CD4-positive, alpha-beta T cell treated with Interleukin-2 at 100 ng/mL for 4 hours (primary cell): ENCODE measurements around the gene NEB.
A peak's percentile ranks its signal among the peaks of the same experiment; 100 is the strongest.
"Not testable (repeated sequence)": the region's sequence is repeated elsewhere in the genome, so short reads cannot be mapped to it uniquely, and the experiment has no call there.

Experiments
- DNase-seq: peaks from one replicate; pipeline ENCODE4 v3.0.0-alpha.2; 2020; ENCODE audit warnings: low spot score

Gene NEB

DNA sequence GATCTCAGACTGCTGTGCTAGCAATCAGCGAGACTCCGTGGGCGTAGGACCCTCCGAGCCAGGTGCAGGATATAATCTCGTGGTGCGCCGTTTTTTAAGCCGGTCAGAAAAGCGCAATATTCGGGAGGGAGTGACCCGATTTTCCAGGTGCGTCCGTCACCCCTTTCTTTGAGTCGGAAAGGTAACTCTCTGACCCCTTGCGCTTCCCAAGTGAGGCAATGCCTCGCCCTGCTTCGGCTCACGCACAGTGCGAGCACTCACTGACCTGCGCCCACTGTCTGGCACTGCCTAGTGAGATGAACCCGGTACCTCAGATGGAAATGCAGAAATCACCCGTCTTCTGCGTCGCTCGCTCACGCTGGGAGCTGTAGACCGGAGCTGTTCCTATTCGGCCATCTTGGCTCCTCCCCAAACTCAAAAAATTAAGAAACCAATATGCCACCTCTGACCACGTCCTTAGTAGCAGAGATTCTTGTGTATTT is 29.8 kb downstream of the NEB start:
- DNase-seq = not testable (repeated sequence)

DNA sequence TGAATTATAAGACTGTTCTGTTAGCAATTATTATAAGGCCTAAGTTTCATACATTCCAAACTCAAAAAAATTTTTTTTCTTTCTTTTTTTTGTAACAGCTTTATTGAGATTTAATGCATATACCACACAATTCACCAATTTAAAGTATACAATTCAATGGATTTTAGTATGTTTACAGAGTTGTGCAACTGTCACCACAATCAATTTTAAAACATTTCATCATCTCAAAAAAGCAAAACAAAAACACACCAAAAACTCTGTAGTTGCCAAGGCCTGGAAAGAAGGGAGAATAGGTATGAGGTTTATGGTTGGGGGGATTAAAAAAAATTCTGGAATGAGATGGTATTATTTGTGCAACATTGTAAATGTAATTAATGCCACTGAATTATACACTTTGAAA is 36.1 kb downstream of the NEB start:
- DNase-seq = not testable (repeated sequence)

DNA sequence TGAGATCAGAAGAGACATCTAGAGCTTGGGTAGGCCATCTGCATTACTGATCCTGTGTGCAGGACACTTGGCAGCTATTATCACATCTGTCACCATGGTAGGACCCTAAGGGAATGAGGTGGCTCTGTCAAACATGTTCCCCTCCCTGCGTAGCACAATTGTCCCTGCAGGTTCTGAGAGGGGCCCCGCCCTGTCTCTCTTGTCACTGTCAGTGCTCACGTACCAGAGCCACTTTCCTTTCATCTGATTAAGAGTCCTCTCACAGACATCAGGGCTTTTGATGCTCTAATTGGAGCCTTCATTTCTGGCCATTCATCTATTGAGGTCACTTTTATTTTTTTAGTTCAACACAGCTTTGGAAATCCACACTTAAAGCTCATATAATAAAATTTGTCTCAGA is 38.5 kb downstream of the NEB start:
- no peak for DNase-seq

- no peak for DNase-seq
Measured at GRCh38 chr2:151691631-151692030, 42.6 kb downstream of the NEB start.

DNA sequence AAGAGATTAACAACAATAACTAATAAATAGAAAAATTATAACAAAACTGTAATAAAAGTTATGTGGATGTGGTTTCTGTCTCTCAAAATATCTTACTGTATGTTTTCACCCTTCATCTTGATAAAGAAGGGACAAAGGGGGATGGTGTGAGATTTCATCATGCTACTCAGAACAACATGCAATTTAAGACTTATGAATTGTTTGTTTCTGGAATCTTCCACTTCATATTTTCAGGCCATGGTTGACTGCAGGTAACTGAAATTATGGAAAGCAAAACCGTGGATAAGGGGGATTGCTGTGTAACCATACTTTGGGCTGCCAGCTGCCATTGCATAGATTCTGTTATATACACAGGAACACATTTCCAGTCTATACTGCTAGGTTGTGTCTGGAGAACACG is 45.6 kb downstream of the NEB start:
- DNase-seq = no peak

GRCh38 chr2:151682459-151683003 is 51.7 kb downstream of the NEB start:
- DNase-seq = no peak

DNA sequence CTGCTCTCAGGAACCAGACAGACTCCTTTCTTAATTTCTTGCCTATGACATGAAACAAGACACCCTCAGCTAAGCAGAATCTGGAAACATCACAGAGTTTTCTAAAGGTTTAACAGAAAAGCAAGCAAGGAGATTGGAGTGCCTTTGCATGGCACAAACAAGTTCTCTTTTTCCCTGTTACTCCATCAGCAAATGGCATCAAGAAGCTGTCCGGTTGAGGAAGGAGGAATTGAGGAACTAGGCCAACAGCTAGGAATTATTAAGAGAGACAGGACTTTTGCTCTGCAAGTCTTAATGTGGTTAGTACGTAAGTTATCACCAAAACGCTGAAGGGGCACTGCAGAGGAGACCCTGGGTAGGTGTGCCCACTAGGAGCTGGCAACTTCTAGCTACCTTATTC is 53.2 kb downstream of the NEB start:
- DNase-seq = no peak

DNA sequence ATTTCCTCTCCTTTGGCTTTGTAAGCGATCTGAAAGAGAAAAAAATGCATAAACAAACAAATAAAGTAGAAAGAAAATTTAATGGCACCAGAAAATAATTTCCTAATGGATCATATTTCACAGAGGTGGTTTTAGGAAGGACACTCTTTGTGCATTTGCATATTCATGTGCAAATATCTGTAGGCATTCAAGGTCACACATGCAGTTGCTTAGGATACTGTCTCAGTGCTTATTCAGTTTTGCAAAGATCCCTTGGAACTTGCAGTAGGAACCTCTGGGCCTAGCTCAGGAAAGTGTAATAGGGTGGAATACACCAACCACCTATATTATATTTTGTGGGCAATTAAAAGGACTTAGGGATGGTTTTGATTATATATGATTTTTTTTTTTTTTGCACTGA is 54.3 kb downstream of the NEB start:
- DNase-seq = no peak

DNA sequence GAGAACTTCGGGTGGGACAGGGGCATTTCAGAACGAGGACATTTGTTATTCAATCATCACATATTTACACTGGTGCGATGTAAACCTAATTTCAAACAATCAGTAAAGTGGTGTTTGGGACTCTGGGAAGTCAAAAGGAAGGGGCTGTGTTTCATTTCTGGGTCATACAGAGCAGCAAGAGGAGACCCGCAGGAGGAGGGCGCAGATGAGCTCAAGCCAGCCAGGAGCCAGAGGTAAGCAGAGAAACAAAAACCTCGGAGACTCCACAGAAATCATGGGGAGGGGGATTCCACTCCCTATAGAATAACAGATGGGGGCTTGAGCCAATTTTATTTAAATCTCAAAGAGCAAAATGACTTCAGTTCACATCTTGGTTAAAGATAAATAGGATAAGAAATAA is 55.4 kb downstream of the NEB start:
- no peak for DNase-seq

DNA sequence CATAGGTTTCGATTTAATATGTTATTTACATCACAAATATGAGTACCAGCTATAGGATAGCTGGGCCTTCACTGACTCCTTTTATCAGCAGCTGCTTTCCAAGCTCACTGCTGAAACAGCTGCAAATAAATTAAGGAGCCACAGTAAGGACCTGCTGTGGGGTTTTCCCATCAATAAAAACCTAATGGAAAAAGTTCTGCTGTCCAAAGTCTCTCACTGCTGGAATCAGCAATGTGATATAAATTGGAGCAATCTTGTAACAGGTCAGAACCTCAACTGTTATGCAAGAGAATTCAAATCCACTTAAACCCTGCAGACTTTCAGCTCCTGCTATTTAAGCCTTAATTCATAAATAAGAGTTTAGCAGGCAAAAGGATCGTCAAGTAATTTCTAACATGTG is 61.3 kb downstream of the NEB start:
- no peak for DNase-seq

- no peak for DNase-seq
Measured at GRCh38 chr2:151672277-151672676, 62.0 kb downstream of the NEB start.

DNA sequence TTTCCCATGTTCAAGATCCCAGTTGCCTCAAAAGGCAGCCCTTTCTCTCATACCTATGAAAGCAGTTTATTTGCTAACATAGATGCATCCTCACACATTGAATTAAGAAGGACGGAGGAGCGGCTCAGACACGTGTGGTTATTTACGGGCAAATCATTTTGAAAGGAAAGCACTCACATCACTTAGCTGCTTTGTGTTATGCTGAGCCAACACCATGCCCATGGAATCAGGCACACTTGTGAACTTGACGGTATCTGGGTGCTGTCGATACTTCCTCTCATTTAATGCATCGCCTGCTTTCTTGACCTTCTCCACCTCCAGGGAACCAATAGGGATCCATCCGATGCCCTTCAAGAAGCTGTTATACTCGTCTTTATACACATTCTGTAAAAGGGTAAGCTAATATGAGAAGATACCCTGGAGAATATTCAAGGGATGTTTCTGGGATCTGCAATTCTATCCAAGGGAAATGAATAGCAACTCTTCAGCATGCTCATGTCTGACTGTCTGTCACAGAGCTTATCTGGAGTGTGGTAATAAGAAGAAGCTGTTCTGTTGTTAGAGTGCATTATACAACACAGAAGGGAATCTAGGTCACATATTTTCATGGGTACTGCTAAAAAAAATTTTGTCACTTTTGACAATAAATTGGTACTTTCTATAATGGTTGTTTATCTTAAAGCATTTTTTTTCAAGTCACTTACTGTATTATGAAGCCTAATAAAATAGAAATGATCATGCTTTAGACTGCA is 63.3 kb downstream of the NEB start:
- no peak for DNase-seq

DNA sequence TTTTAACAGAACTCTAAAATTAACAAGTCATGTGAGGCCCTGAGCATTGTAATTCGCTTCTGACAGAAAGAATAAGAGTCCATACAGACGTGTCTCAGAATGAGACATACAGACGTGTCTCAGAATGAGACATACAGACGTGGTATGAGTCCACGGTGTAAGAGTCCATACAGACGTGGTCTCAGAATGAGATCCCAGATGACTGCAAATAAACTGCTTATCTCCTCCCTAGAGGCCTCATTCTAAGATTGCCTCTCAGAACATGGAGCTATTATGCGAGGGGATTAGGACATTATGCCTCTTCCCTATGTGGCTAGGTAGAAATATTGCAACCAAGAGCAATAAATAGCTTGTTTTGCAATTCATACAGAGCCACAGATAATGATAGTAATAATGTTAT is 63.9 kb downstream of the NEB start:
- no peak for DNase-seq

GRCh38 chr2:151669585-151670081 is 64.6 kb downstream of the NEB start:
- peak; percentile 38 for DNase-seq

- no peak for DNase-seq
Measured at GRCh38 chr2:151668737-151669136, 65.5 kb downstream of the NEB start.

DNA sequence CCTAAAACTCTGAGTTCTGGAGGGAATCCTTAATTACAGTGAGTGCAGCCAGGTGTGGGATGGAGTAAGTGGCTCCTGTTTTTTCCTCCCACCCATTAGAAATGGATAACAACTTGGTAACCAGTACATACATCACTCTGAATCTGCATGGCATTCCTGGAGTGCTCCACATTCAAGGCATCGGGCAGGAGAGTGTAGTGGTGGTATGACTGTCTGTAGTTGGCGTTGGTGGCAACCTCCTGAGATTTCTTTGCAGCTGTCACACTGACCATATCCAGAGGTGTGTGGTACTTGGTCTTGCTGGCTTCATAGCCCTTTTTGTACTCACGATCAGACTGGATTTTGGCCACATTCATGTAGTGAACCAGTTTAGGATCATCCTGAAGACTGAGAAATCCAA is 68.3 kb downstream of the NEB start:
- DNase-seq = no peak

DNA sequence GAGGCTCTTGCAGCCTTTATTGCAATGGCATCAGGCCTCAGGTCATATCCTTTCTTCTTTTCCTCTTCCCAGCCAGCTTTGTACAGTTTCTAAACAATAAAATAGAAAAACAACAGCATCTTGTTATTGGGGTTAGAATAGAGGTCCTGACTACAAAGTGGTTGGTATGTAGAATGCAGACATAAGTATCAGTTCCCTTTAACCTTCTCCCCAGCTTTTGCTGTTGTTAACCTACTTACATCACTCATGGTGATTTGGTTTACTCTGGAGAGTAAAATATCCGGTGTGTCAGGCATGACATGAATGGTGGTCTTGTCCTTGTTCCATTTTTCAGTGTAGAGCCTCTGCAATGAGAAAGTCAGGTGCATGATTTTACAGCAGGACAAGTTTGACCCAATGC is 69.8 kb downstream of the NEB start:
- no peak for DNase-seq

- DNase-seq = no peak
Measured at GRCh38 chr2:151661625-151662024, 72.7 kb downstream of the NEB start.

DNA sequence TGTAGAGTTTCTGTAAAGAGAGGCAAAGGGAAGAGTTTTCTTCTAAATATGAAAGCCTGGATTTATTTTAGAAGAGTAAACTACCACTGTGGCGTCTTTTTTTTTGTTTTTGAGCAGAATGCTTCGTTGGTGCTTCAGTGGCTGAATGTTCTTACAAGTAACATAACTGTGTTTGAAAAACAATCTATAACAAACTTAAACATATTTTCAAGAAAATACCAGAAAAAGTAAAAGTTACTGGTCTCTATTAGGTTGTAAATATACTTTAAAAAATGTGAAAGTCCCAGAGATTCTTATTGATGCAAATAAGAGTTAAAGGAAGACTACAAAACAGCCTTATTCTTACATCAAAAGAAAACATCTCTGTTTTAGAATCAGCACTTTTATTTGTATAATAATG is 76.2 kb downstream of the NEB start:
- DNase-seq = no peak

DNA sequence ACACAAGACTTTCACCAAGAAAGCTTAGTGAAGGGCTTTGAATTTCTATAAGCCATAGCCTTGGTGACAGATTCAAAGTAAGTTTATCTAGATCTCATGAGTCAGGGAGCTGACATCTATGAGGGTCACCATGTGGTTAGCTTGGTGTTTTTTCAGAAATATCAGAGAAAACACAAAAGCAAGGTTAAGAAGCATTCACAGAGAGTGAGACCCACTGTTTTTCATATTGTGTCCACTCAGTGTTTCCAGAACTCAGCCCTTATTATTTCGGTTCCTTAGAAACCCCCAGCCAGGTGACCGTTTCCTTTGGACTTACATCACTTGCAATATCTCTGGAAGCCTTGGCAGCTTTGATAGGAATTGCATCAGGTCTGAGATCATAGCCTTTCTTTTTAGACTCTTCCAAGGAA is 76.6 kb downstream of the NEB start:
- no peak for DNase-seq

- DNase-seq = no peak
Measured at GRCh38 chr2:151655663-151656398, 78.4 kb downstream of the NEB start.

DNA sequence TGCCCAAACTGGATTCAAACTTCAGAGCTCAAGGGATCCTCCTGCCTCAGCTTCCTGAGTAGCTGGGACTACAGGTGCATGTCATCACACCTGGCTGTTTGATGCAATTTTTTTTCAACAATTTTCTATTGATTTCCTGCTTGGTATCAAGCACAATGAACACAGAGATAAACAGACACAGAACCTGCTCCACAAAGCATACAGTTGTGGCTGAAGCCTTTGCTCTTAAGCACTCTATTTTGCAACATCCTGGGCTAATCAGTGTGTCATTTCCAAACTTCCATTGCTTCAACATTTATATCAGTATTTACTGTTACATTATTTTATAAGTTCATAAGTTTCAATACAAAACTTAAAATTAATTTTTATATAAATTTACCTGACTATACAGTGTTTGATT is 79.4 kb downstream of the NEB start:
- DNase-seq = no peak

DNA sequence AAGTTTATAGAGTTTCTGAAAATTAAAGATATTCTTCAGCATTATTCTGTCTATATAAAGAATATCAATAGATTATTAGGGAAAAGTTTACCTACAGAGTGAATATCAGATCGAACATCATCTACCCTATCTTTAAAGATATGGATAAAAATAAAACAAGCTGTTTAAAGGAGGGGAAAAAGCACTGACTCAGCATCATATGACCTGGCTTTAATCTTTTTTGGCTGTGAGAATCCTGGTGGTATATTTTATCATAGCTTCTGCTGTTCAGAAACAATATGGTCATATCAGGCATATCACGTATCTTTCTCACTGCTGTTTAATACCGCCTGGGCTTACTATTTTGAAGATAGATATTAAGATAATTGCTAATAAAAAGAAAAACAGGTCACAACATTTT is 80.2 kb downstream of the NEB start:
- no peak for DNase-seq
